H1 (cell line): ENCODE data around the gene OR2L13. TPM values are rescaled to one million over a fixed set of nuclear protein-coding genes. Genes with fewer than 3 reads are reported as not detected.

Experiments used
- CTCF ChIA-PET: fragments of 300-600 bp; sonication (Branson Sonifier 250); formaldehyde crosslinking; loops from one replicate; lab custom pipeline; 2021; ENCODE audit not compliant: partially characterized antibody; lab: Charles Lee
- POLR2A ChIA-PET: fragments of 300-600 bp; sonication (Branson Sonifier 250); formaldehyde crosslinking; loops from one replicate; lab custom pipeline; 2021; ENCODE audit warnings: inconsistent platforms; ENCODE audit not compliant: partially characterized antibody; lab: Charles Lee
- DNase-seq, 2 experiments: peaks; one replicate each; pipeline versions ENCODE4 v3.0.0 to v3.0.0-alpha.2; 2010 to 2022; ENCODE audit warnings: low spot score in 2 of 2, low read depth in 1 of 2, mixed read lengths in 1 of 2
- FAIRE-seq: peaks from 2 replicates; lab custom pipeline; 2011; peaks lifted over from hg19 to GRCh38; lab: Jason Lieb, UNC
- H2AFZ ChIP-seq: 2 replicates; pipeline ENCODE4 v1.8.1; 2012; ENCODE audit warnings: low read length, inconsistent platforms
- H2AK5ac ChIP-seq: 2 replicates; pipeline ENCODE4 v1.6.1; 2013; ENCODE audit warnings: low read depth, low read length
- H2BK120ac ChIP-seq: replicated peaks from 2 replicates; pipeline ENCODE3; 2013; ENCODE audit warnings: low read depth, low read length, inconsistent platforms
- H2BK12ac ChIP-seq: 2 replicates; pipeline ENCODE4 v1.6.1; 2013; ENCODE audit warnings: low read depth, low read length
- H2BK15ac ChIP-seq: 2 replicates; pipeline ENCODE4 v1.6.1; 2013; ENCODE audit warnings: low read length
- H2BK20ac ChIP-seq: 2 replicates; pipeline ENCODE4 v1.6.1; 2013; ENCODE audit warnings: low read length
- H2BK5ac ChIP-seq: 2 replicates; pipeline ENCODE4 v1.6.1; 2013; ENCODE audit warnings: low read depth, low read length
- H3K14ac ChIP-seq: 2 replicates; pipeline ENCODE4 v1.6.1; 2013; ENCODE audit warnings: inconsistent platforms; ENCODE audit not compliant: insufficient read length
- H3K18ac ChIP-seq: 2 replicates; pipeline ENCODE4 v1.6.1; 2013; ENCODE audit warnings: low read length; ENCODE audit errors: extremely low read depth
- H3K23ac ChIP-seq: 2 replicates; pipeline ENCODE4 v1.6.1; 2013; ENCODE audit warnings: inconsistent platforms; ENCODE audit not compliant: insufficient read length
- H3K23me2 ChIP-seq: 2 replicates; pipeline ENCODE4 v1.6.1; 2013; ENCODE audit warnings: low read depth, low read length
- H3K27ac ChIP-seq: 2 replicates; pipeline ENCODE4 v1.6.1; 2011; ENCODE audit warnings: low read depth, low read length, inconsistent platforms
- H3K27me3 ChIP-seq, 4 experiments: replicated peaks in 1 of 4; 1 replicate in 1 of 4; 2 replicates in 3 of 4; pipeline versions ENCODE4 v1.6.1 to v1.8.1; 2011 to 2013; ENCODE audit warnings: low read length in 3 of 4, mild to moderate bottlenecking in 3 of 4, inconsistent platforms in 2 of 4, mixed read lengths in 2 of 4, moderate library complexity in 1 of 4; ENCODE audit not compliant: control insufficient read depth in 3 of 4, insufficient read depth in 3 of 4; ENCODE audit errors: extremely low read depth in 1 of 4
- H3K36me3 ChIP-seq, 4 experiments: 2 replicates each; pipeline versions ENCODE4 v1.6.1 to v1.8.1; 2011 to 2013; ENCODE audit warnings: mild to moderate bottlenecking in 4 of 4, low read length in 3 of 4, moderate library complexity in 2 of 4, control low read depth in 1 of 4, inconsistent platforms in 1 of 4; ENCODE audit not compliant: insufficient read depth in 4 of 4, control insufficient read depth in 2 of 4
- H3K4ac ChIP-seq: replicated peaks from 2 replicates; pipeline ENCODE3; 2013; ENCODE audit warnings: low read length, low read depth, mixed read lengths, inconsistent platforms; ENCODE audit not compliant: insufficient read length
- H3K4me1 ChIP-seq, 4 experiments: replicated peaks in 1 of 4; 1 replicate in 1 of 4; 2 replicates in 3 of 4; pipeline versions ENCODE4 v1.6.1 to v1.8.1; 2011 to 2013; ENCODE audit warnings: low read length in 3 of 4, inconsistent platforms in 2 of 4, mixed read lengths in 1 of 4; ENCODE audit not compliant: insufficient read depth in 4 of 4, control insufficient read depth in 3 of 4
- H3K4me2 ChIP-seq, 2 experiments: 2 replicates each; pipeline versions ENCODE4 v1.6.1 to v1.8.1; 2011 to 2013; ENCODE audit warnings: low read depth in 2 of 2, low read length in 2 of 2, control low read depth in 1 of 2, inconsistent platforms in 1 of 2, mild to moderate bottlenecking in 1 of 2; ENCODE audit not compliant: insufficient read depth in 1 of 2
- H3K4me3 ChIP-seq, 4 experiments: fragments of 200-600, 300-600 bp in 1 of 4; sonication (generic), shearing (Covaris generic), sonication (Bioruptor Twin) in 1 of 4; 2 replicates each; pipeline versions ENCODE4 v1.5.1 to v1.8.1; 2011 to 2016; ENCODE audit warnings: low read length in 4 of 4, low read depth in 3 of 4, control low read depth in 2 of 4, inconsistent platforms in 2 of 4, mild to moderate bottlenecking in 2 of 4, mixed read lengths in 1 of 4, moderate library complexity in 1 of 4; ENCODE audit not compliant: insufficient read depth in 2 of 4; ENCODE audit errors: extremely low read depth in 1 of 4
- H3K56ac ChIP-seq: replicated peaks from 2 replicates; pipeline ENCODE3; 2013; ENCODE audit warnings: low read depth, mild to moderate bottlenecking, mixed read lengths, low read length, inconsistent platforms; ENCODE audit not compliant: insufficient read length
- H3K79me1 ChIP-seq: 2 replicates; pipeline ENCODE4 v1.6.1; 2013; ENCODE audit warnings: low read depth, low read length, control low read depth
- H3K79me2 ChIP-seq, 2 experiments: 2 replicates each; pipeline versions ENCODE4 v1.6.1 to v1.8.1; 2012 to 2013; ENCODE audit warnings: low read length in 2 of 2, mild to moderate bottlenecking in 2 of 2, inconsistent platforms in 1 of 2; ENCODE audit not compliant: insufficient read depth in 2 of 2, control insufficient read depth in 1 of 2
- H3K9ac ChIP-seq, 4 experiments: replicated peaks in 1 of 4; 1 replicate in 1 of 4; 2 replicates in 3 of 4; pipeline versions ENCODE4 v1.6.1 to v1.8.1; 2011 to 2013; ENCODE audit warnings: low read depth in 3 of 4, low read length in 3 of 4, control low read depth in 2 of 4, mild to moderate bottlenecking in 2 of 4, moderate library complexity in 2 of 4, inconsistent platforms in 1 of 4; ENCODE audit errors: extremely low read depth in 1 of 4
- H3K9me3 ChIP-seq, 2 experiments: 2 replicates each; pipeline versions ENCODE4 v1.6.1 to v1.8.1; 2012 to 2013; ENCODE audit warnings: mild to moderate bottlenecking in 2 of 2, moderate library complexity in 2 of 2, control low read depth in 1 of 2, inconsistent platforms in 1 of 2, low read depth in 1 of 2, low read length in 1 of 2, mixed read lengths in 1 of 2; ENCODE audit not compliant: insufficient read depth in 2 of 2
- H4K20me1 ChIP-seq, 2 experiments: replicated peaks in 1 of 2; 2 replicates each; pipeline versions ENCODE3 to v1.8.1; 2011 to 2013; ENCODE audit warnings: inconsistent platforms in 2 of 2, low read length in 2 of 2, mild to moderate bottlenecking in 1 of 2; ENCODE audit not compliant: insufficient read depth in 2 of 2, control insufficient read depth in 1 of 2
- H4K5ac ChIP-seq: 2 replicates; pipeline ENCODE4 v1.6.1; 2013; ENCODE audit warnings: low read length, low read depth, mixed read lengths, inconsistent platforms; ENCODE audit not compliant: insufficient read length
- H4K8ac ChIP-seq: 2 replicates; pipeline ENCODE4 v1.8.0; 2013; ENCODE audit warnings: mild to moderate bottlenecking, moderate library complexity, low read length, inconsistent platforms; ENCODE audit not compliant: insufficient read depth; ENCODE audit errors: extremely low read depth
- H4K91ac ChIP-seq: replicated peaks from 2 replicates; pipeline ENCODE3; 2013; ENCODE audit warnings: low read length, mixed read lengths, inconsistent platforms; ENCODE audit not compliant: insufficient read length
- BACH1 ChIP-seq: IDR thresholded peaks from 2 replicates; pipeline ENCODE4 v1.6.1; 2012; ENCODE audit warnings: low read length, improper control_type of control experiment
- NANOG ChIP-seq: IDR thresholded peaks from 2 replicates; pipeline ENCODE4 v1.6.1; 2011; ENCODE audit warnings: low read length, low read depth, mild to moderate bottlenecking, inconsistent platforms; ENCODE audit not compliant: insufficient read depth, poor library complexity, severe bottlenecking
- SAP30 ChIP-seq: fragments of 300-600 bp; sonication (generic); IDR thresholded peaks from 2 replicates; pipeline ENCODE4 v1.7.1; 2012; ENCODE audit warnings: low read length, moderate library complexity, mild to moderate bottlenecking, inconsistent platforms; ENCODE audit not compliant: insufficient read depth, insufficient replicate concordance
- TAF1 ChIP-seq: IDR thresholded peaks from 2 replicates; pipeline ENCODE4 v1.6.1; 2011; ENCODE audit warnings: mild to moderate bottlenecking, low read depth, low read length
- TBP ChIP-seq: IDR thresholded peaks from 2 replicates; pipeline ENCODE4 v1.6.1; 2011; ENCODE audit warnings: low read depth, low read length, improper control_type of control experiment
- WGBS, 2 experiments: shearing (Covaris generic) in 1 of 2; methylation state at CpG; one replicate each; pipeline versions ENCODE4 v1.1.6 to v1.1.7; 2013 to 2015; ENCODE audit warnings: low lambda C conversion rate in 2 of 2, mixed read lengths in 2 of 2, inconsistent platforms in 1 of 2, low coverage in 1 of 2, missing lambda C conversion rate in 1 of 2; ENCODE audit not compliant: insufficient replicate concordance in 2 of 2, insufficient coverage in 1 of 2, insufficient read length in 1 of 2; ENCODE audit errors: extremely low coverage in 1 of 2, missing lambda C conversion rate in 1 of 2; 5-methylcytosine and 5-hydroxymethylcytosine counted together
- polyA plus RNA-seq, 7 experiments: library from polyadenylated mRNA; depleted of rRNA in 3 of 7; stranded (reverse) in 5 of 7; unstranded in 2 of 7; fragments of >200 nt in 5 of 7; fragments of 200-250 nt in 2 of 7; gene quantifications; 1 replicate in 5 of 7; 2 replicates in 1 of 7; 4 replicates in 1 of 7; pipeline versions ENCODE4 v1.2.1 to v1.2.3, GENCODE V29; 2011 to 2013; ENCODE audit warnings: missing spikeins in 2 of 7, mixed read lengths in 2 of 7
- total RNA-seq: library from RNA; stranded (reverse); fragmentation: NEBNext Ultra II Directional; extraction: Animal tissue kit (Norgen Biotek cat#: 25700); gene quantifications from 2 replicates; pipeline ENCODE4 v1.2.1, GENCODE V29; 2021

OR2L13 gene
- total and polyA plus RNA-seq, 2 of the 8 experiments (the other 6 are each of a cell fraction or from before 2014, with no cell fraction given), result not detected

GRCh38 chr1:248046536-248046935 is 48.4 kb upstream of the OR2L13 start, which contains the start of gene OR2L3:
TSS of gene OR2L3 (plus strand) at chr1:248046836. CDS start at chr1:248060682, 13,846 bp downstream.
- CTCF ChIA-PET, result no interaction called here
- WGBS, 2 experiments, result 69% methylated on average over 2 of the region's 2 CpGs; no CpG with 5 or more reads in 1 of the 2 experiments
- H2BK15ac ChIP-seq, result no peak within 1 kb of the TSS

More at GRCh38 chr1:248046536-248046935, 48.4 kb upstream of the OR2L13 start, which contains the start of gene OR2L3:
- H3K27me3 ChIP-seq, result no peaks in the 10 kb centered on the region
- no peaks in the 10 kb centered on the region for H3K23me2 ChIP-seq
- H2AK5ac ChIP-seq, result no peak within 1 kb of the TSS
- H3K56ac ChIP-seq, result no peak within 1 kb of the TSS
- H2BK120ac ChIP-seq, result no peak within 1 kb of the TSS
- TF ChIP-seq SAP30, result no peak
- no peak for TF ChIP-seq NANOG
- no peak for TF ChIP-seq BACH1
- TF ChIP-seq TAF1, result no peak
- TF ChIP-seq TBP, result no peak
- H2BK12ac ChIP-seq, result no peak within 1 kb of the TSS
- H3K9ac ChIP-seq, result no peak within 1 kb of the TSS
- no peak within 1 kb of the TSS for H3K23ac ChIP-seq
- no peak within 1 kb of the TSS for H2BK20ac ChIP-seq
- H3K36me3 ChIP-seq, result no peaks in the 10 kb centered on the region
- H3K14ac ChIP-seq, result no peak within 1 kb of the TSS
- no peak within 1 kb of the TSS for H3K4me2 ChIP-seq
- FAIRE-seq, result no peak
- H3K79me2 ChIP-seq, result no peaks in the 10 kb centered on the region
- H3K18ac ChIP-seq, result no peak within 1 kb of the TSS
- H3K4me3 ChIP-seq, result no peak within 1 kb of the TSS
- H3K27ac ChIP-seq, result no peak within 1 kb of the TSS
- H3K79me1 ChIP-seq, result no peaks in the 10 kb centered on the region
- POLR2A ChIA-PET, result no interaction called here
- H2AFZ ChIP-seq, result no peak within 1 kb of the TSS
- H4K8ac ChIP-seq, result no peak within 1 kb of the TSS
- DNase-seq, result no peak
- H4K5ac ChIP-seq, result no peak within 1 kb of the TSS
- no peak within 1 kb of the TSS for H2BK5ac ChIP-seq
- H3K4me1 ChIP-seq, result no peaks in the 10 kb centered on the region
- no peak within 1 kb of the TSS for H3K4ac ChIP-seq
- H4K91ac ChIP-seq, result no peak within 1 kb of the TSS
- peaks cover 48 to 53% of the 10 kb centered on the region in 2 experiments for H3K9me3 ChIP-seq
- H4K20me1 ChIP-seq, result no peaks in the 10 kb centered on the region
